A673 (cell line): ENCODE measurements around the gene ACOXL.

ENCODE experiments used
- CTCF ChIP-seq: fragments of 300-800, 200-600 bp; sonication (generic); conservative IDR thresholded peaks from 2 replicates; pipeline ENCODE4 v1.5.1; 2017; ENCODE audit warnings: low read depth, mild to moderate bottlenecking, antibody characterized with exemption, low read length, moderate library complexity, mixed read lengths
- EZH2 ChIP-seq: fragments of 200-600 bp; sonication (generic); IDR thresholded peaks from 2 replicates; pipeline ENCODE4 v1.6.1; 2017; ENCODE audit warnings: borderline replicate concordance, low read depth, mild to moderate bottlenecking, mixed read lengths, antibody characterized with exemption, low read length; ENCODE audit not compliant: poor library complexity, severe bottlenecking

- peak; percentile 35; the same call in 1 of the 2 replicates for TF ChIP-seq CTCF
- no peak for TF ChIP-seq EZH2
These were observed 144.0 kb downstream of the ACOXL start for GRCh38 chr2:110876167-110876999.
